Left lung (tissue), 10 donors: Measurements from ENCODE around the gene ERBB4. TPM values are rescaled to one million over a fixed set of nuclear protein-coding genes. Genes with fewer than 3 reads are reported as not detected.
"Not testable (repeated sequence)": the region's sequence is repeated elsewhere in the genome, so short reads cannot be mapped to it uniquely, and the experiment has no call there.

ENCODE experiments used
- ATAC-seq: fragments of 200-7000 bp; cut with Tn5 transposase; one replicate; pipeline ENCODE4 v1.9.1; 2020; ENCODE audit warnings: moderate library complexity
- DNase-seq, 4 donors: peaks; one replicate each; pipeline ENCODE4 v3.0.0-alpha.2; 2013 to 2020
- H3K27ac ChIP-seq, 2 donors: fragments of 200-600 bp; sonication (generic) in 1 of 2; one replicate each; pipeline versions ENCODE4 v1.5.0 to v1.8.0; 2020 to 2021
- H3K27me3 ChIP-seq, 2 donors: fragments of 200-600 bp; sonication (generic) in 1 of 2; one replicate each; pipeline versions ENCODE4 v1.5.0 to v1.8.0; 2020 to 2021
- H3K36me3 ChIP-seq, 2 donors: fragments of 200-600 bp; sonication (generic) in 1 of 2; one replicate each; pipeline versions ENCODE4 v1.5.0 to v1.8.0; 2020 to 2021
- H3K4me1 ChIP-seq, 2 donors: fragments of 200-600 bp; one replicate each; pipeline ENCODE4 v1.8.0; 2021
- H3K4me3 ChIP-seq, 2 donors: fragments of 200-600 bp; sonication (generic) in 1 of 2; one replicate each; pipeline versions ENCODE4 v1.5.0 to v1.8.0; 2020 to 2021; ENCODE audit warnings: mild to moderate bottlenecking in 1 of 2
- H3K9me3 ChIP-seq, 2 donors: fragments of 200-600 bp; sonication (generic) in 1 of 2; one replicate each; pipeline versions ENCODE4 v1.5.0 to v1.8.0; 2020 to 2021
- intact Hi-C, 2 donors: fragments of 100-400 bp; cut with DNase I; formaldehyde crosslinking; loops; one replicate each; pipeline versions ENCODE4 v1.11.2 to v1.14.2; 2022
- polyA plus RNA-seq, 6 donors: library from polyadenylated mRNA; unstranded; fragments of 120-200 nt; gene quantifications; one replicate each; pipeline ENCODE4 v1.2.1, GENCODE V29; 2013; ENCODE audit not compliant: insufficient read length in 6 of 6
- total RNA-seq, 2 donors: library from RNA; stranded (reverse); fragmentation: NEBNext Ultra II Directional; extraction: Animal tissue kit (Norgen Biotek cat#: 25700); gene quantifications; one replicate each; pipeline ENCODE4 v1.2.1, GENCODE V29; 2021
- TF ChIP-seq, protein P1 (sequence below), 2 donors: fragments of 200-600 bp; sonication (generic) in 1 of 2; IDR thresholded peaks; one replicate each; pipeline versions ENCODE4 v1.5.0 to v1.8.0; 2021; ENCODE audit warnings: antibody characterized with exemption in 2 of 2
- donor health status: DM: no; HTN: yes; CAD: no.
- donor health status: DM: no; HTN: no; CAD: no.

The ERBB4 gene
- total and polyA plus RNA-seq, 8 donors: 0.89 to 16.0 (median 1.4) TPM

DNA sequence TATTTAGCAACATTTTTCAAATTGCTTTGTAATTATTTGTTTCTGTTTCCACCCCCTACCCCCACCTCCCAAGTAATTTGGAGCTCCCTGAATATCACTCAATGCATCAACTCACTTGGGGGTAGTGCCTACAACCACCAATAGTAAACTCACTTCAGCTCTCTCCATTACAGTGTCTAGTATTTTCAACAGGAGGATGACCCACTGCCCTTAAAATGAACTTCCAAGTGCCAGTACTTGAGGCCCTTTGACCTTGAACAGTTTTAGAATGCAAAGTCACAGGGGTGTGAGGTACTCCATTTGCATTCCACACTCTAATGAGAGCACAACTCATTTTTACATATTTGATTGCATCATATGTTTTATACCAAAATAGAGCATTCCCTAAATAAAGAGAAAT, 523.0 kb downstream of the ERBB4 start:
- no peaks in the 10 kb centered on the region for H3K27me3 ChIP-seq
- H3K27ac ChIP-seq: no peak overlapping the region
- peaks cover 0 to 7% of the 10 kb centered on the region in 2 donors for H3K9me3 ChIP-seq
- no peaks in the 10 kb centered on the region for H3K4me1 ChIP-seq
- TF ChIP-seq, protein P1, sequence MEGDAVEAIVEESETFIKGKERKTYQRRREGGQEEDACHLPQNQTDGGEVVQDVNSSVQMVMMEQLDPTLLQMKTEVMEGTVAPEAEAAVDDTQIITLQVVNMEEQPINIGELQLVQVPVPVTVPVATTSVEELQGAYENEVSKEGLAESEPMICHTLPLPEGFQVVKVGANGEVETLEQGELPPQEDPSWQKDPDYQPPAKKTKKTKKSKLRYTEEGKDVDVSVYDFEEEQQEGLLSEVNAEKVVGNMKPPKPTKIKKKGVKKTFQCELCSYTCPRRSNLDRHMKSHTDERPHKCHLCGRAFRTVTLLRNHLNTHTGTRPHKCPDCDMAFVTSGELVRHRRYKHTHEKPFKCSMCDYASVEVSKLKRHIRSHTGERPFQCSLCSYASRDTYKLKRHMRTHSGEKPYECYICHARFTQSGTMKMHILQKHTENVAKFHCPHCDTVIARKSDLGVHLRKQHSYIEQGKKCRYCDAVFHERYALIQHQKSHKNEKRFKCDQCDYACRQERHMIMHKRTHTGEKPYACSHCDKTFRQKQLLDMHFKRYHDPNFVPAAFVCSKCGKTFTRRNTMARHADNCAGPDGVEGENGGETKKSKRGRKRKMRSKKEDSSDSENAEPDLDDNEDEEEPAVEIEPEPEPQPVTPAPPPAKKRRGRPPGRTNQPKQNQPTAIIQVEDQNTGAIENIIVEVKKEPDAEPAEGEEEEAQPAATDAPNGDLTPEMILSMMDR (IDR thresholded peaks at IDR 0.05): no peak
- ATAC-seq (no peak), DNase-seq (peak in 1 of 4 donors; percentile 1)
- H3K36me3 ChIP-seq: no peaks in the 10 kb centered on the region
- intact Hi-C loops: no loop called here
- no peak overlapping the region for H3K4me3 ChIP-seq

- Histone ChIP-seq H3K36me3 (no peaks in the 10 kb centered on the region), H3K4me1 (no peaks in the 10 kb centered on the region), H3K27ac (no peak overlapping the region), H3K9me3 (peaks cover 0 to 10% of the 10 kb centered on the region in 2 donors), H3K4me3 (no peak overlapping the region), H3K27me3 (no peaks in the 10 kb centered on the region)
- intact Hi-C loops: no loop called here
- DNase-seq (no peak), ATAC-seq (no peak)
- TF ChIP-seq, protein P1 (IDR thresholded peaks at IDR 0.05): no peak
Measured at GRCh38 chr2:212013626-212014025, 525.0 kb downstream of the ERBB4 start.

GRCh38 chr2:212010305-212010704, 528.3 kb downstream of the ERBB4 start:
- H3K36me3 ChIP-seq, H3K27ac ChIP-seq, H3K4me1 ChIP-seq, DNase-seq, H3K27me3 ChIP-seq, intact Hi-C loops, H3K9me3 ChIP-seq, H3K4me3 ChIP-seq, ATAC-seq: not testable (repeated sequence)

- DNase-seq: no peak
- intact Hi-C loops: no loop called here
- TF ChIP-seq, protein P1 (IDR thresholded peaks at IDR 0.05): no peak
- H3K27ac ChIP-seq: no peak overlapping the region
- H3K9me3 ChIP-seq: peaks cover 0 to 10% of the 10 kb centered on the region in 2 donors
- H3K4me3 ChIP-seq: no peak overlapping the region
- H3K4me1 ChIP-seq: no peaks in the 10 kb centered on the region
- no peaks in the 10 kb centered on the region for H3K27me3 ChIP-seq
- ATAC-seq: no peak
- H3K36me3 ChIP-seq: no peaks in the 10 kb centered on the region
Measured at GRCh38 chr2:212007972-212008371, 530.6 kb downstream of the ERBB4 start.

- H3K9me3 ChIP-seq: peaks cover 0 to 3% of the 10 kb centered on the region in 2 donors
- H3K27me3 ChIP-seq: no peaks in the 10 kb centered on the region
- H3K4me3 ChIP-seq: no peak overlapping the region
- peak in 1 of 4 donors; percentile 8 for DNase-seq
- peak; percentile 78 for ATAC-seq
- intact Hi-C loops: no loop called here
- TF ChIP-seq, protein P1 (IDR thresholded peaks at IDR 0.05): peak in 1 of 2 donors; percentile 29
- H3K4me1 ChIP-seq: no peaks in the 10 kb centered on the region
- H3K36me3 ChIP-seq: no peaks in the 10 kb centered on the region
- H3K27ac ChIP-seq: no peak overlapping the region
Measured at GRCh38 chr2:212005085-212005671, 533.4 kb downstream of the ERBB4 start.

DNA sequence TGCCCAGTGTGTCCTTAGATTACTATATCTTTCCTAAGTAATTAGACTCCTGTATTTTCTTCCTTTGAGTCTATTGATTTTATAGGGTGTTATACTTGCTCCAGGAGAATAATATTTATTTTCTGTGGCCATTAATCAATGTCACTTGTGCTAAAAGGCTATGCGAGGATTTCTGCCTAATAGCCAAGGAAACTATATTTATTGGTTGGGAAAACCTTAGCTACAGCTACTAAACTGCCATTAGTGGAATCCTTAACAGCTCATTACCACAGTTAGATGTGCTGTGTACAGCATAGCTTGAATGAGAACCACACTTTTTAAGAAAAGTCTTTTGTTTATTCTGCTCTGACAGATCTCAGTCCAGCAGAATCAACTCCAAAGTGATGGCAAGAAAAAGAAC, 537.3 kb downstream of the ERBB4 start:
- no peaks in the 10 kb centered on the region for H3K4me1 ChIP-seq
- DNase-seq: no peak
- H3K4me3 ChIP-seq: no peak overlapping the region
- H3K27me3 ChIP-seq: no peaks in the 10 kb centered on the region
- no peaks in the 10 kb centered on the region for H3K36me3 ChIP-seq
- ATAC-seq: no peak
- no peak overlapping the region for H3K27ac ChIP-seq
- intact Hi-C loops: no loop called here
- TF ChIP-seq, protein P1 (IDR thresholded peaks at IDR 0.05): no peak
- no peaks in the 10 kb centered on the region for H3K9me3 ChIP-seq
